ENCODE measurements around the gene FAM241B.

The FAM241B gene

GRCh38 chr10:69619626-69620025, 10.4 kb upstream of the FAM241B start:
- H3K79me2 ChIP-seq (ENCODE audit: insufficient read depth, low read length): no peaks in the 10 kb centered on the region
- no peak overlapping the region for H2AFZ ChIP-seq (ENCODE audit: low read depth, low read length, severe bottlenecking)
- no peak overlapping the region for H3K4me2 ChIP-seq (ENCODE audit: low read depth, low read length, poor library complexity, severe bottlenecking)
- H3K36me3 ChIP-seq (ENCODE audit: low read length): no peaks in the 10 kb centered on the region
- no peaks in the 10 kb centered on the region for H4K20me1 ChIP-seq (ENCODE audit: low read depth, low read length)
- H3K27ac ChIP-seq (ENCODE audit: low read depth, low read length): no peak overlapping the region
- H3K27me3 ChIP-seq (ENCODE audit: low read length): no peaks in the 10 kb centered on the region; the same call in 1 of the 2 replicates
- no peaks in the 10 kb centered on the region for H3F3A ChIP-seq (ENCODE audit: insufficient read depth)
- TF ChIP-seq EZH2phosphoT487 (conservative IDR thresholded peaks at IDR 0.05; ENCODE audit: low read length) (no peak), CTCF (IDR thresholded peaks at IDR 0.05; ENCODE audit: insufficient read depth, low read length, poor library complexity, severe bottlenecking) (no peak)
- H3K9ac ChIP-seq (ENCODE audit: low read length): no peak overlapping the region
- no peaks in the 10 kb centered on the region for H3K9me2 ChIP-seq (replicated peaks; ENCODE audit: insufficient read depth, low read length)
- 0 out of 2 replicates have a peak, but pooled peaks cover 6% of the 10 kb centered on the region for H3K9me3 ChIP-seq (ENCODE audit: insufficient read depth, low read length)
- H3K4me3 ChIP-seq (ENCODE audit: insufficient read depth, low read length, poor library complexity, severe bottlenecking): no peak overlapping the region

- Histone ChIP-seq H2AFZ (ENCODE audit: low read depth, low read length, severe bottlenecking) (no peak overlapping the region), H3K79me2 (ENCODE audit: insufficient read depth, low read length) (no peaks in the 10 kb centered on the region), H3K9me3 (ENCODE audit: insufficient read depth, low read length) (0 out of 2 replicates have a peak, but pooled peaks cover 6% of the 10 kb centered on the region), H3K9ac (ENCODE audit: low read length) (no peak overlapping the region), H3K27ac (ENCODE audit: low read depth, low read length) (no peak overlapping the region), H3K9me2 (replicated peaks; ENCODE audit: insufficient read depth, low read length) (no peaks in the 10 kb centered on the region), H3K27me3 (ENCODE audit: low read length) (no peaks in the 10 kb centered on the region; the same call in 1 of the 2 replicates), H3K36me3 (ENCODE audit: low read length) (no peaks in the 10 kb centered on the region), H3K4me2 (ENCODE audit: low read depth, low read length, poor library complexity, severe bottlenecking) (no peak overlapping the region), H3F3A (ENCODE audit: insufficient read depth) (no peaks in the 10 kb centered on the region), H3K4me3 (ENCODE audit: insufficient read depth, low read length, poor library complexity, severe bottlenecking) (no peak overlapping the region), H4K20me1 (ENCODE audit: low read depth, low read length) (no peaks in the 10 kb centered on the region)
- TF ChIP-seq EZH2phosphoT487 (conservative IDR thresholded peaks at IDR 0.05; ENCODE audit: low read length): no peak
- no peak for TF ChIP-seq CTCF (IDR thresholded peaks at IDR 0.05; ENCODE audit: insufficient read depth, low read length, poor library complexity, severe bottlenecking)
These were observed 9.4 kb upstream of the FAM241B start for GRCh38 chr10:69620625-69621024.

DNA sequence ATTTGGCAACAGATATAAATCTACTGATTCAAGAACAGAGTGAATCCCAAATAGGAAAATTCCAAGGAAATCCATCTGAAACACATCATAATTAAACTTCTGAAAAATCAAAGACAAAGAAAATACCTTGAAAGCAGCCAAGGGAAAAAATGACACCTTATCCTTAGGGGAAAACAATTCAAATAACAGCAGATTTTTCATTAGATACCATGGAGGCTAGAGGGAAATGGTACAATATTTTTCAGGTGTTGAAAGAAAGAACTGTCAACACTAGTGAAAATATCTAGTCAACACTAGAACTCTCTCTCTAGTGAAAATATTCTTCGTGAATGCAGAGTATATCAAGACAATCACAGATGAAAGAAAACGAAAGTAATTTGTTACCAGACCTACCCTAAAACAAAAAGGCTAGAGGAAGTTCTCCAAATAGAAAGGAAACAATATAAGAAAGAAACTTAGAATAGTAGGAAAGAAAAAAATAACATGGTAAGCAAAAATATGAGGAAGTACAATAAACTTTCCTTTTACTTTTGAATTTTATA, 5.7 kb upstream of the FAM241B start:
- no peaks in the 10 kb centered on the region for H3K79me2 ChIP-seq (ENCODE audit: insufficient read depth, low read length)
- H3K9me3 ChIP-seq (ENCODE audit: insufficient read depth, low read length): 0 out of 2 replicates have a peak, but pooled peaks cover 6% of the 10 kb centered on the region
- no peaks in the 10 kb centered on the region for H3K9me2 ChIP-seq (replicated peaks; ENCODE audit: insufficient read depth, low read length)
- H2AFZ ChIP-seq (ENCODE audit: low read depth, low read length, severe bottlenecking): no peak overlapping the region
- no peaks in the 10 kb centered on the region for H3K36me3 ChIP-seq (ENCODE audit: low read length)
- no peak overlapping the region for H3K27ac ChIP-seq (ENCODE audit: low read depth, low read length)
- H3K4me3 ChIP-seq (ENCODE audit: insufficient read depth, low read length, poor library complexity, severe bottlenecking): no peak overlapping the region
- H3K9ac ChIP-seq (ENCODE audit: low read length): no peak overlapping the region
- TF ChIP-seq EZH2phosphoT487 (conservative IDR thresholded peaks at IDR 0.05; ENCODE audit: low read length) (no peak), CTCF (IDR thresholded peaks at IDR 0.05; ENCODE audit: insufficient read depth, low read length, poor library complexity, severe bottlenecking) (no peak)
- no peak overlapping the region for H3K4me2 ChIP-seq (ENCODE audit: low read depth, low read length, poor library complexity, severe bottlenecking)
- H4K20me1 ChIP-seq (ENCODE audit: low read depth, low read length): no peaks in the 10 kb centered on the region
- H3K27me3 ChIP-seq (ENCODE audit: low read length): no peaks in the 10 kb centered on the region; the same call in 1 of the 2 replicates
- H3F3A ChIP-seq (ENCODE audit: insufficient read depth): no peaks in the 10 kb centered on the region
